Measurements from ENCODE around the gene NCEH1. TPM values are rescaled to one million over a fixed set of nuclear protein-coding genes. Genes with fewer than 3 reads are reported as not detected.

NCEH1 gene
- total and polyA plus RNA-seq, 2 of the 13 experiments (the other 11 are each of a cell fraction or from before 2014, with no cell fraction given): 12.9 to 21.4 TPM

- TF ChIP-seq ZNF558 (CRISPR knock-in tag; IDR thresholded peaks at IDR 0.05; ENCODE audit: borderline replicate concordance): no peak
- TF ChIP-seq ZNF557 (CRISPR knock-in tag; IDR thresholded peaks at IDR 0.05): no peak
- no peak for TF ChIP-seq FOSL2 (CRISPR knock-in tag; IDR thresholded peaks at IDR 0.05)
- TF ChIP-seq CREB3 (CRISPR knock-in tag; IDR thresholded peaks at IDR 0.05): no peak
- TF ChIP-seq KLF6 (CRISPR knock-in tag; IDR thresholded peaks at IDR 0.05): no peak
- no peak for TF ChIP-seq ARID4A (CRISPR knock-in tag; IDR thresholded peaks at IDR 0.05; ENCODE audit: borderline replicate concordance)
- TF ChIP-seq DBP (CRISPR knock-in tag; IDR thresholded peaks at IDR 0.05; ENCODE audit: not compliant biosample characterization): no peak
- TF ChIP-seq HDAC1 (CRISPR knock-in tag; IDR thresholded peaks at IDR 0.05): no peak
- no peak for TF ChIP-seq ZBTB44 (CRISPR knock-in tag; IDR thresholded peaks at IDR 0.05)
- peak; percentile 63; the same call in 1 of the 2 replicates for TF ChIP-seq EHMT2 (IDR thresholded peaks at IDR 0.05; ENCODE audit: borderline replicate concordance, low read depth, low read length)
- TF ChIP-seq ZNF121 (CRISPR knock-in tag; IDR thresholded peaks at IDR 0.05): no peak
- TF ChIP-seq SKIL (CRISPR knock-in tag; IDR thresholded peaks at IDR 0.05; ENCODE audit: borderline replicate concordance): no peak
- no peak for TF ChIP-seq ZKSCAN5 (CRISPR knock-in tag; IDR thresholded peaks at IDR 0.05)
- no peak for TF ChIP-seq ZNF580 (CRISPR knock-in tag; IDR thresholded peaks at IDR 0.05; ENCODE audit: borderline replicate concordance, low read depth)
- no peak for TF ChIP-seq KLF11 (CRISPR knock-in tag; IDR thresholded peaks at IDR 0.05)
- TF ChIP-seq ZNF780A (CRISPR knock-in tag; IDR thresholded peaks at IDR 0.05): no peak
- TF ChIP-seq ZNF549 (CRISPR knock-in tag; IDR thresholded peaks at IDR 0.05): no peak
- TF ChIP-seq ESRRA (CRISPR knock-in tag; IDR thresholded peaks at IDR 0.05; ENCODE audit: low read depth): no peak
- no peak for TF ChIP-seq GTF2F1 (IDR thresholded peaks at IDR 0.05; ENCODE audit: low read length)
- peak; percentile 79 for TF ChIP-seq ONECUT2 (CRISPR knock-in tag; IDR thresholded peaks at IDR 0.05)
These were observed 109.6 kb downstream of the NCEH1 start (continued) for GRCh38 chr3:172601066-172601832.
